GM06990 (cell line): Measurements from ENCODE around the gene SNTB2.
A peak's percentile ranks its signal among the peaks of the same experiment; 100 is the strongest.

Experiments
- DNase-seq: peaks from one replicate; pipeline ENCODE4 v3.0.0-alpha.2; 2011; ENCODE audit not compliant: insufficient read length; ENCODE audit errors: extremely low read depth
- H3K27me3 ChIP-seq: replicated peaks from 2 replicates; pipeline ENCODE4 v1.6.0; 2011; ENCODE audit warnings: low read length; ENCODE audit not compliant: control insufficient read depth, insufficient read depth
- H3K36me3 ChIP-seq: 2 replicates; pipeline ENCODE4 v1.5.1; 2011; ENCODE audit warnings: low read length; ENCODE audit not compliant: control insufficient read depth, insufficient read depth
- H3K4me3 ChIP-seq: replicated peaks from 2 replicates; pipeline ENCODE4 v1.5.1; 2011; ENCODE audit warnings: low read depth, mild to moderate bottlenecking, control low read depth, low read length
- CTCF ChIP-seq: IDR thresholded peaks from 2 replicates; pipeline ENCODE4 v1.5.1; 2011; ENCODE audit warnings: low read length, control low read depth, mild to moderate bottlenecking, inconsistent platforms; ENCODE audit not compliant: insufficient read depth, poor library complexity, severe bottlenecking

Gene SNTB2

DNA sequence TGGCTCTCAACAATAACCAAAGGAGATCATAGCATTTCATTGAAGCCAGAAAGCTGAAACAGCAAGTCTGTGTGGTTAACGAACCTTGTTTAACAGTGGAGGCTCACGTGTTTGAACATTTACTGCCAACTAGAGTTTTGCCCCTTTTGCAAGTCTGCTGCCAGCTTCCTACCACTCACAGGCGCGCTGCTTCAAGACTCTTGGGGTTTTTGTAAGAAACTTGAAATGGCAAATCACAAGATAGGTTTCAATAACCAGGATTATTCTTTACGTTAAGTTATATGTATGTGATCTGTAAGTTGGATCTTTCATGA is 1.2 kb downstream of the SNTB2 start:
- no peaks in the 10 kb centered on the region for H3K27me3 ChIP-seq
- peak overlapping the region; percentile 78 for H3K4me3 ChIP-seq
- no peaks in the 10 kb centered on the region for H3K36me3 ChIP-seq
- no peak for DNase-seq
- TF ChIP-seq CTCF = no peak

- no peaks in the 10 kb centered on the region for H3K36me3 ChIP-seq
- peak overlapping the region; percentile 78 for H3K4me3 ChIP-seq
- TF ChIP-seq CTCF = no peak
- no peak for DNase-seq
- no peaks in the 10 kb centered on the region for H3K27me3 ChIP-seq
Measured at GRCh38 chr16:69188716-69189115, 1.8 kb downstream of the SNTB2 start.

DNA sequence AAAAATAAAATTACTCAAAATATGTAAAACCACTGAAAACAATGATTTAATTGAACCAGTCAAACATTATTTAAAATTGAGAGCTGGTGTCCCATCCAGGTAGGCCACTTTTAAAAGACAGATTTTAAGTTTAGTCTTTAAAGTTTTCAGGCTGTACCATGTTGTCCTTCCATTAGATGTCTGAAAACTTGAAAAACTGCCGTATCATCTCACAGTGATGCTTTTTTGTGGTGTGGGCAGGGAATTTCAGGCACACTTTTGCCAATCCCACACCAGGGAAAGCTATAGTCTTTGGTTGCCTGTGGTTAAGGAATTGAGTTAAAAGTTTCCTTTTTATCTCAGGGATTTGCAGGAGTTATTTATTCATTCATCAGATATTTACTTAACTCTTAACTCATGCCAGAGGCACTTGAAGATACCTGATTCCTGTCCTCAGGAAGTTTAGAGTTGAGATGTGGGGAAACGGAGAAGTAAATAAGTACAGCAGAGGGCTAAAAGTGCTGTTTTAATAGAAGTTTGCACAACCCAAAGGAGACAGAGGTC is 3.2 kb downstream of the SNTB2 start:
- TF ChIP-seq CTCF = no peak
- Histone ChIP-seq H3K27me3 (no peaks in the 10 kb centered on the region), H3K36me3 (no peaks in the 10 kb centered on the region), H3K4me3 (no peak overlapping the region)
- no peak for DNase-seq

GRCh38 chr16:69190598-69190997 is 3.6 kb downstream of the SNTB2 start:
- Histone ChIP-seq H3K36me3 (no peaks in the 10 kb centered on the region), H3K4me3 (no peak overlapping the region), H3K27me3 (no peaks in the 10 kb centered on the region)
- no peak for DNase-seq
- no peak for TF ChIP-seq CTCF

DNA sequence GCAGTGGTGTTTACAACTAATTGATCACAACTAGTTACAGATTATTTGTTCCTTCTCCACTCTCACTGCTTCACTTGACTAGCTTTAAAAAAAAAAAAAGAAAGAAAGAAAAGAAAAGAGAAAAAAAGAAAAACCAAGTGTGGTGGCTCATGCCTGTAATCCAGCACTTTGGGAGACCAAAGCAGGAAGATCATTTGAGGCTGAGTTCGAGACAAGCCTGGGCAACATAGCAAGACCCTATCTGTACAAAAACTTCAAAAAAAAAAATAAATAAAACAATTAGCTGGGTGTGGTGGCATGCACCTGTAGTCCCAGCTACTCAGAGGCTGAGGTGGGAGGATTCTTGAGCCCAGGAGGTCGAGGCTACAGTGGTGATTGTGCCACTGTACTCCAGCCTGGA is 4.2 kb downstream of the SNTB2 start:
- TF ChIP-seq CTCF = no peak

GRCh38 chr16:69193855-69194254 is 6.9 kb downstream of the SNTB2 start:
- Histone ChIP-seq H3K27me3 (no peaks in the 10 kb centered on the region), H3K4me3 (no peak overlapping the region), H3K36me3 (no peaks in the 10 kb centered on the region)
- DNase-seq = no peak
- TF ChIP-seq CTCF = no peak

More for the DNA sequence above, 4.2 kb downstream of the SNTB2 start:
- Histone ChIP-seq H3K36me3 (no peaks in the 10 kb centered on the region), H3K4me3 (no peak overlapping the region), H3K27me3 (no peaks in the 10 kb centered on the region)
- no peak for DNase-seq
